GM11168 (cell line): ENCODE data around the gene STRA6.

Experiments
- in situ Hi-C: fragments of 300-500 bp; cut with MboI; formaldehyde crosslinking; loops from one replicate; pipeline ENCODE4 v1.12.0; 2022; ENCODE audit warnings: low sequenced_read_pairs; ENCODE audit not compliant: unreplicated experiment

STRA6 gene

DNA sequence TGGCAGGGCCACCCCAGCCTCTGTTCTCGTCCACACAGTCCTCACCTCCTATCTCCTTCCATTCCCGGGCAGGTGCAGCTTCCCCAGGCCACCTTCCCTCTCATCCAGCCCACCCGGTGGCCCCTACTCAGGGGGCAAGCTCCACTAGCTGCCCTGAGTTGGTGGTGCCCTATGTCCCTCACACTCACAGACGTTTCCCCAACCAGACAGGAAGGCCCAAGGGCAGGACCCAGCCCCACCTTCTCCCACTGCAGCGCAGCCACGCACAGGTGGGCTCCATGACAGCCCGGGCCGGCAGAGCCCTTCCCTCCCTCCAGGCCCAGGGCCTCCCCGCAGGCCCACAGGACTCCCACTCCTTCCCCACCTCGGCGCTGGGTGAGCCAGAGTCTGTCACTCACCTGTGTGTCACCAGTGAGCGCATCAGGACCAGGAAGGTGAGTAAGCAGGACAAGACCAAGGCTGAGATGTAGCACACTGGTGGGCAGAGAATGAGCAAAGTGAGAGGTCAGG is 17.9 kb downstream of the STRA6 start:
- in situ Hi-C loops: no loop called here

GRCh38 chr15:74182131-74182530 is 20.5 kb downstream of the STRA6 start:
- in situ Hi-C loops: no loop called here

DNA sequence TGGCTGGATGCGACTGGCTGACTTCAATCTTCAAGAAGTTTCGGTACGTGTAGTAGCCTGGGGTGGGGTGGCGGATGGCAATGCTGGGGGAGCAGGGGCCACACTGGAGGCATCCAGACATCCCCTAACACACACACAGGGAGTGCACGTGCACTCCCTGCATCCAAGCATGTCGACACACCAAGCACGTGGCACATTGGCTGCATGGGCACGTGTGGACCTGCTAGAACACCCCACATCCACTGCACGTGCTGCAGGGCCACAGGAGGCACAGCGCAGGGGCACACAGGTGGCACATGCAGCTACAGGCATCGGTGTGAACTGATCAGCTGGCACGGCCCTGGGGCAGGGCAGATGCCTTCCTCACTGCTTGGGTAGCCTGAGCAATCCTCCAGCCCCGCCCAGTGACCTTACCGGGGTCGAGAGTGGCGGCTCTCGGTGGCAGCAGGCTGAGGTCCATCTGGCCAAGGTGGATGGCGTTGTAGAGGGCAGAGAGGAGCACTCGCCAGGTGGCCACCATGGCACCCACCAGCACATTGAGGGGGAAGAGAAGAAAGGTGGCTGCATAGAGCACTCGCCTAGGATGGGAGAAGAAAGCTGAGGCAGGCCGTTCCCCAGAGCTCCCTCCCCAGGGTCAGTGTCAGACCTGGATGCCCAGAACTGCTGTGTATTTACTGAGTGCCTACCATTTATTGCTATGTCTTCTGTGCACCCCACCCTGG is 21.5 kb downstream of the STRA6 start:
- in situ Hi-C loops: no loop called here

DNA sequence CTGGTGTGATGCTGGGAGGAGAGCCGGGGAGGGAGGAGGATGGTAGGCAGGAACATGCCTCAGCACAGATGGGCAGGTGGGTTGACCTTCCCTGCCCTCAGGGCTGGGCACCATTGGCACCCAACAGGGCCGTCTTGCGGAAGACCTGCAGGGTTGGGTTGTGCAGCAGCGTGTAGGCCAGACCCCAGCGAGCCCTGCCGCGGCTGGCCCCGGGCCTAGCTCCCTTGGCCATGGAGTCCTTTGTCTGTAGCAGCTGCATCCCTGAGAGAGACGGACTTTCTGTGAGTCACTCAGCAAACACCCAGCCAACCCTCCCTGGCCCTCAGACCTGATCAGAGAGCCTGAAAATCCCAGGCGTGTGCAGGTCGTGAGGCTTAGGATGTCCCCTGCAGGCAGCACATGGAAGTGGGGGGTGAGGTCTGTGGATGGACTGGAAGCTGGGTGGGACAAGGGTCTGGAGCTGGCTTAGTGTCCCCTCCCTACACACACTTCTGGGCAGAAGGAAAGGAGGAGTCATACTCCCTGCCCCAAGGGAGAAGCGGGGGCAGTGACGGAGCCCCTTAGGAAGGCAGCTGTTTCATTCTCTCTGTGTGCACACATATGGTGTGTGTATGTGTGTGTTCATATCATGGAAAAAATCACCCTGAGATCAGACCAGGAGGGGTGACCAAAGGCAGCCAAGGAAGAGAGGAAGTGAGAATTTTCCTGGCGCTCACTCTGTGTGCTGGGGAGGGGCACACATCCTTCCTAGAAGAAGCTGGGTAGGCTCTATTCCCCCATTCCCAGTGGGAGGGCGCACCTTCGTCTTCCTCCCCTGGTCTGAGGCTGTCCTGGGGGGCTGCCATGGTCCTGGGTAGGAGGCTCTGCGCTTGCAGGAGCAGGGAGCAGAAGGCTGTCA is 22.4 kb downstream of the STRA6 start:
- in situ Hi-C loops: no loop called here

DNA sequence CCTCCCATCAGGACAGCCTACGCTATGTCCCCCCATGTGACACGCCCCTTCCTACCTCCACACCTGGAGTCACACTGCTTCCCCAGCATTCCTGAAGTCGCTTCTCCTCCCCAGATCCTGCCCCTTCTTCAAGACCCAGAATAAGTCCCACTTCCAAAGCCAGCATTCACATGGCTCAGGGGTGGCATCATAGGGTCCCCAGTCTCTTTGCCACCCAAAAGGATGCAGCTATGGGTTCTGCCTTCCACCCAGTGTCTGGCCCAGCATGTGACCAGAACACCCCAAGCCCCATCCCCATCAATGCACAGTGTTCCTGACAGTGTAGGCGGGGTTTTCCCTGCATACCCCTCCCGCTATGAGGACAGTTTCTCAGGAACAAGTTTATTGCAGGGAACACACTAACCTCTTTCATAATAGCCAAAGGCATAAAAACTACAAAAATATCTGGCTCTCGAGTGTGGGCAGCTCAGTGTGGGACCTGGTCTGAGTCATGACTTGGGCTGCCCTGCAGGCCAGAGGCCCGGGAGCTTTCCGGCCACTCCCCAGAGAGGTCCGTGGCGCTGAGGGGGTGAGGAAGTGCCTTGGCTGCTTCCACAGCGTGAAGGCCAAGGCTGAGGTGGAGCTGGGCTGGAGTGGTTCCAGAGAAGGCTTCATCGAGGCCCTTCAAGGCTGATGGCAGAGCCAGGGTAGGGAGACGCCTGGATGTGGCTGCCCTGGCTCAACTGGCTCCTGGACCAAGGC is 23.3 kb downstream of the STRA6 start:
- in situ Hi-C loops: no loop called here

DNA sequence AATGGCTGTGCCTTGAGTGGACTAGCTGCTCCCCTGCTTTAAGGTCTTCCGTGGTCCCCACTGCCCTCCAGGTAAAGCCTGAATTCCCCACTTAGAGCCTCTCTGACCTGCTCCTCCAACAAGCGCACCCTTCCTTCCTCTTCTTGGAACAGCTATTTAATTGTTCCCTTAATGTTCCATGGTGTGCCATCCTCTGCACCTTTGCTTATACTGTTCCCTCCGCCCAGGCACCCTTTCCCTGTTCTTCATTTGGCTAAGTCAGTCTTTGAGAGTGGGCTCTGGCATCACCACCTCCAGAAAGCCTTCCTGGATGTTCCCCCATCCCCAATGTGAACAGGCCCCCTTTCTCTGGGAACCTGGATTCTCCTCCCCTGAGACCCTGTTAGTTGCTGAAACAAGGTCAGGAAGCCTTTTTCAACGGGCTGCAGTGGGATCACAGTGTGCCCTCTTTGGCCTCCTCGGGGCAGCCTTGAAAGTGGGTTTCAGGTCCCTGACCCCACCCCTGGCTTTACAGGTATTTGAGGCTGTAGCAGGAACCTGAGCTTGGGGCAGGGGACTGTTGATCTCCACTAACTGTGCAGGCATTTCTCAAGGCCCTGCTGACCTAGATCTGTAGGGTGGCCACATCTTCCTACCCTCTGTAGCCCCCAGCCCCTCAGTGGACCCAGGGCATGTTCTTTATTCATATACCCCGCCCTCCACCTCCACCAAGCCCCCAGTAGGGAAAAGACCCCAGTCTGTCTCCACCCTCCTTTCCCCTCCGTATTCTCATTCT is 24.1 kb downstream of the STRA6 start:
- in situ Hi-C loops: no loop called here

DNA sequence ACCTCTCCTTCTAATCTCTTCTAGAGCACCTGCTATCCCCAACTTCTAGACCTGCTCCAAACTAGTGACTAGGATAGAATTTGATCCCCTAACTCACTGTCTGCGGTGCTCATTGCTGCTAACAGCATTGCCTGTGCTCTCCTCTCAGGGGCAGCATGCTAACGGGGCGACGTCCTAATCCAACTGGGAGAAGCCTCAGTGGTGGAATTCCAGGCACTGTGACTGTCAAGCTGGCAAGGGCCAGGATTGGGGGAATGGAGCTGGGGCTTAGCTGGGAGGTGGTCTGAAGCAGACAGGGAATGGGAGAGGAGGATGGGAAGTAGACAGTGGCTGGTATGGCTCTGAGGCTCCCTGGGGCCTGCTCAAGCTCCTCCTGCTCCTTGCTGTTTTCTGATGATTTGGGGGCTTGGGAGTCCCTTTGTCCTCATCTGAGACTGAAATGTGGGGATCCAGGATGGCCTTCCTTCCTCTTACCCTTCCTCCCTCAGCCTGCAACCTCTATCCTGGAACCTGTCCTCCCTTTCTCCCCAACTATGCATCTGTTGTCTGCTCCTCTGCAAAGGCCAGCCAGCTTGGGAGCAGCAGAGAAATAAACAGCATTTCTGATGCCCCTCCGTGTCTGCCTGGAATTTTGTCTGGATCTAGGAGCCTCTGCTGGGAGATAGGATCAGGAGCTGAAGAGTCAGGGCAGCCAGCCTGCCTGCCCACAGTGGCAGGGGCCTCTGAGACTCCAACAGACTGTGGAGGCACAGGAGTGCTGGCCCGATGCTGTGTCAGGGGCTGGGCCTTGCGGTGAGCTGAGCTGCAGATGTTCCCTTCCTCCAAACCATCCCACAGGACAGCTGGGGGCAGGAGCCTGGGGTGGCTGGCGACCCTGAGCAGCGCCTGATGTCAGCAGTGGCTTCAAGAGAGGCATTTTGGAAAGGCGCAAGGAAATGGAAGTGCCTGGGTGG is 26.0 kb downstream of the STRA6 start:
- in situ Hi-C loops: no loop called here

- in situ Hi-C loops: no loop called here
Measured at GRCh38 chr15:74175271-74176191, 27.1 kb downstream of the STRA6 start.

GRCh38 chr15:74174958-74175253 is 27.7 kb downstream of the STRA6 start:
- in situ Hi-C loops: no loop called here

- in situ Hi-C loops: no loop called here
Measured at GRCh38 chr15:74174219-74174957, 28.2 kb downstream of the STRA6 start.

GRCh38 chr15:74173380-74174218 is 29.0 kb downstream of the STRA6 start, which contains the start of gene ISLR:
ISLR (plus strand) TSS chr15:74173710; CDS start chr15:74174859, 1,149 bp downstream.
- in situ Hi-C loops: no loop called here

GRCh38 chr15:74172701-74173379 is 29.7 kb downstream of the STRA6 start:
- in situ Hi-C loops: no loop called here

GRCh38 chr15:74171965-74172541 is 30.5 kb downstream of the STRA6 start:
- in situ Hi-C loops: no loop called here

DNA sequence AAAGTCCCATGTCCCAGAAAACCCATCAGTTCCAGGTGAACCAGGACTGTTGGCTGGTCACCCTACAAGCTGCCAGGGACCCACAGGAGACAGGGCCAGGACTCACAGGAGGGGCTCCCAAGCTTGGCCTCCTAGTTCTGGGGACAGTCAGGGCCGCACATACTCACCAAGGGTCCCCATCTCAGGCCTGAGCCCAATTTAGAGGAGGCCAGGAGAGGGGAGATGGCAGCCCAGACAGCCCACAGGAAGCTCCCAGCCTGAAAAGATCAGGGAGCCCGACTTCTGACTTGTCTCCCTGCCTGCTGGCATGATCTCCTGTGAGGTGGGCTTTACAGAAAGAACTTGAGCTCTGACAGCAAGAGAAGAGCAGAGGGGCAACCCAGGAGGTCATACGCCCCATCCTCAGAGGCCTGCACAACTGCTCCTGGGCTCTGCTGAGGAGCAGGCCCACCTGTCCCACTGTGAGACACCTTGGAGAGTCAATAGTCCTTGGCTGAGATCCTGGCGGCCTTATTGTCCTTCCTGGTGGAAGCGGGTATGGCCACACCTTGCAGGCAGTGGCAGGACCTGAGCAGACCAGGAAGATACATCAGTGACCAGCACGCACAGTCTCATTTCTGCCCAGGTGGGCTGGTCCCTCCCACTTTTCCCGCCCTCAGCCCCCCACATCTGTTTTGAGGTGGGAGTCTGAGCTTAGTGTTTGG is 31.6 kb downstream of the STRA6 start:
- in situ Hi-C loops: no loop called here
